Cardiac muscle cell (in vitro differentiated cells and primary cell): ENCODE data around the gene GSC2. TPM values are rescaled to one million over a fixed set of nuclear protein-coding genes. Genes with fewer than 3 reads are reported as not detected.

Experiments
- DNase-seq, 2 donors: peaks; one replicate each; pipeline versions ENCODE4 v3.0.0 to v3.0.0-alpha.2; 2010 to 2017; ENCODE audit warnings: low read depth in 1 of 2, low spot score in 1 of 2
- H3K27ac ChIP-seq: fragments of 200-600 bp; sonication (generic); 2 replicates; pipeline ENCODE4 v1.5.1; 2016
- H3K27me3 ChIP-seq: fragments of 200-600 bp; sonication (generic); 2 replicates; pipeline ENCODE4 v1.6.0; 2016; ENCODE audit warnings: control low read depth
- H3K36me3 ChIP-seq: fragments of 200-600 bp; sonication (generic); 2 replicates; pipeline ENCODE4 v1.5.1; 2016; ENCODE audit warnings: control low read depth
- H3K4me1 ChIP-seq: fragments of 200-600 bp; sonication (generic); 2 replicates; pipeline ENCODE4 v1.8.1; 2017; ENCODE audit warnings: low read depth, mild to moderate bottlenecking, mixed run types
- H3K4me3 ChIP-seq: fragments of 200-600 bp; sonication (generic); 2 replicates; pipeline ENCODE4 v1.5.1; 2016; ENCODE audit warnings: mild to moderate bottlenecking
- H3K9me3 ChIP-seq: fragments of 200-600 bp; sonication (generic); 2 replicates; pipeline ENCODE4 v1.5.1; 2017; ENCODE audit warnings: low read depth, mild to moderate bottlenecking, control low read depth
- CTCF ChIP-seq: IDR thresholded peaks from 2 replicates; pipeline ENCODE4 v1.5.1; 2012; ENCODE audit warnings: low read depth, mild to moderate bottlenecking, low read length
- polyA plus RNA-seq: library from polyadenylated mRNA; unstranded; fragments of >200 nt; fragmentation: Nextera tagmentation; extraction: Ambion mirVana; gene quantifications from 2 replicates; pipeline ENCODE4 v1.2.1, GENCODE V29; 2016
- total RNA-seq: library from RNA; depleted of rRNA; stranded (reverse); fragments of >200 nt; gene quantifications from 2 replicates; pipeline ENCODE4 v1.2.3, GENCODE V29; 2016

Gene GSC2
- total and polyA plus RNA-seq, 2 experiments from 2014 or later, result not detected

DNA sequence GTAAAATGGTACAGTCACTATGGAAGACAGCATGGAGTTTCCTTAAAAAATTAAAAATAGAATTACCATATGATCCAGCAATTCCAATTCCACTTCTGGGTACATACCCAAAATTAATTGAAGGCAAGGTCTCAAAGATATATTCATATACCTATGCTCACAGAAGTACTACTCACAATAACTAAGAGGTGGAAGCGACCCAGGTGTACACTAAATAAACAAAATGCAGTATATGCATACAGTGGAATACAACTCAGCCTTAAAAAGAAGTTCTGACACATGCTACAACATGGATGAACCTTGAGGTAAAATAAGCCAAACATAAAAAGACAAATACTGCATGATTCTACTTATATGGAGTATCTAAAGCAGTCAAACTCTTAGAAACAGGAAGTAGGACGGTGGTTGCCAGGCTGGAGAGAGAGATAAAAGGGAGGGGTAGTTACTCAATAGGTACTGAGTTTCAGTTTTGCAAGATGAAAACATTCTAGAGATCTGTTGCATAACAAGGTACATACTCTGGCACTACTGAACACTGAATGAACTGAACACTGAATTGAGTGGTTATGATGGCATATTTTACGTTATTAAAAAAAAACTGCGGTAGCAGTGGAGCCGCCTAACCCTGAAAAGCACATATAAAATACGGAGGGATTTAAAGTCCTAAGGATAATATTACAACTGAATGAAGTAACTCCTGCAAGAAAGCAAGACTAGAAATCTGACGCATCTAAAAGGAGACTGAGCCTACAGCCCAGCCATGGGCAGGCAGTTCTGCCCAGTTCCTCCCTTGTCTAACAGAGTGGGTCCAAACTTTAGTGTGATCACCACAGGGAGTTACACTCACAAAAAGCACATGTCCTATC is 40.7 kb downstream of the GSC2 start:
- Histone ChIP-seq H3K4me3 (no peak overlapping the region), H3K27me3 (no peaks in the 10 kb centered on the region), H3K36me3 (no peaks in the 10 kb centered on the region), H3K9me3 (no peaks in the 10 kb centered on the region), H3K27ac (no peak overlapping the region), H3K4me1 (no peaks in the 10 kb centered on the region)
- TF ChIP-seq CTCF, result no peak
- DNase-seq, result peak in 1 of 2 donors; percentile 87

- no peaks in the 10 kb centered on the region for H3K9me3 ChIP-seq
- H3K27me3 ChIP-seq, result no peaks in the 10 kb centered on the region
- no peaks in the 10 kb centered on the region for H3K4me1 ChIP-seq
- no peak for TF ChIP-seq CTCF
- H3K36me3 ChIP-seq, result no peaks in the 10 kb centered on the region
- DNase-seq, result no peak
- H3K27ac ChIP-seq, result no peak overlapping the region
- no peak overlapping the region for H3K4me3 ChIP-seq
Observed at GRCh38 chr22:19108807-19109197, 41.3 kb downstream of the GSC2 start.

DNA sequence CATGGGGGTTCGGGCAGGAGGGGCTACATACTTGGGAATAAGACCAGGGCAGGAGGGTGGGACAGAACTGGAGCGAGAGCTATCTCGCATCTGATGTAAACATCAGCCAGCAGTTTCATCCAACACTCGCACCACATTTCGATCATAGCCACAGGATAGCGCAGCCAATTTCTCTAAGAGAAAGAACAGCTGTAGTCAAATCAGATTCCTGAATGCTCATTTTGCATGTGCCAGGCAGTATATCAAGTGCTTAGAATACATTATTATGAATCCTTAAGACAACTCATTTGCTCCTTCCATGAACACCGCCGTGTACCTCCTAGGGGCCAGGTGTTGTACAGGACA is 42.4 kb downstream of the GSC2 start:
- Histone ChIP-seq H3K36me3 (no peaks in the 10 kb centered on the region), H3K9me3 (no peaks in the 10 kb centered on the region), H3K4me1 (no peaks in the 10 kb centered on the region), H3K27ac (no peak overlapping the region), H3K27me3 (no peaks in the 10 kb centered on the region), H3K4me3 (no peak overlapping the region)
- no peak for TF ChIP-seq CTCF
- no peak for DNase-seq

- Histone ChIP-seq H3K27me3 (no peaks in the 10 kb centered on the region), H3K9me3 (no peaks in the 10 kb centered on the region), H3K36me3 (no peaks in the 10 kb centered on the region), H3K4me3 (no peak overlapping the region), H3K27ac (no peak overlapping the region), H3K4me1 (no peaks in the 10 kb centered on the region)
- no peak for DNase-seq
- no peak for TF ChIP-seq CTCF
Observed at GRCh38 chr22:19106886-19107729, 43.0 kb downstream of the GSC2 start.

- no peak for TF ChIP-seq CTCF
- Histone ChIP-seq H3K36me3 (no peaks in the 10 kb centered on the region), H3K9me3 (no peaks in the 10 kb centered on the region), H3K4me3 (no peak overlapping the region), H3K4me1 (no peaks in the 10 kb centered on the region), H3K27me3 (no peaks in the 10 kb centered on the region), H3K27ac (no peak overlapping the region)
- DNase-seq, result no peak
Observed at GRCh38 chr22:19105867-19106802, 44.0 kb downstream of the GSC2 start.
